Stromal cell of bone marrow (primary cell): ENCODE data around the gene KLHL40.

Experiments used
- DNase-seq: peaks from one replicate; pipeline ENCODE4 v3.0.0-alpha.2; 2012; ENCODE audit warnings: low read depth

KLHL40 gene

GRCh38 chr3:42670670-42671069, 14.7 kb upstream of the KLHL40 start:
- no peak for DNase-seq

- no peak for DNase-seq
Observed at GRCh38 chr3:42672515-42672914, 12.8 kb upstream of the KLHL40 start.

- no peak for DNase-seq
Observed at GRCh38 chr3:42673082-42673481, 12.3 kb upstream of the KLHL40 start.

GRCh38 chr3:42674146-42674545, 11.2 kb upstream of the KLHL40 start:
- DNase-seq = no peak

- DNase-seq = no peak
Observed at GRCh38 chr3:42675909-42676308, 9.4 kb upstream of the KLHL40 start.

GRCh38 chr3:42678447-42678846, 6.9 kb upstream of the KLHL40 start:
- no peak for DNase-seq

GRCh38 chr3:42680271-42680670, 5.1 kb upstream of the KLHL40 start:
- DNase-seq = peak; percentile 38

GRCh38 chr3:42680806-42681205, 4.5 kb upstream of the KLHL40 start:
- DNase-seq = no peak

- DNase-seq = no peak
Observed at GRCh38 chr3:42681361-42682038, 3.8 kb upstream of the KLHL40 start.

GRCh38 chr3:42682301-42683070, 2.9 kb upstream of the KLHL40 start:
- no peak for DNase-seq

- peak; percentile 86 for DNase-seq
Observed at GRCh38 chr3:42683875-42684598, 1.3 kb upstream of the KLHL40 start.

GRCh38 chr3:42684632-42685362, 540 bp upstream of the KLHL40 start:
- no peak for DNase-seq

GRCh38 chr3:42685891-42686820, 819 bp downstream of the KLHL40 start:
- no peak for DNase-seq

GRCh38 chr3:42686832-42687650, 1.7 kb downstream of the KLHL40 start:
- DNase-seq = no peak

GRCh38 chr3:42688016-42688415, 2.7 kb downstream of the KLHL40 start:
- no peak for DNase-seq

GRCh38 chr3:42688487-42689420, 3.4 kb downstream of the KLHL40 start:
- no peak for DNase-seq

GRCh38 chr3:42689421-42690014, 4.2 kb downstream of the KLHL40 start:
- no peak for DNase-seq

GRCh38 chr3:42690191-42690590, 4.9 kb downstream of the KLHL40 start:
- DNase-seq = no peak
